Sigmoid colon (tissue), 7 donors: ENCODE results near the gene PTPN21. TPM values are rescaled to one million over a fixed set of nuclear protein-coding genes. Genes with fewer than 3 reads are reported as not detected.

Experiments
- DNase-seq: peaks from one replicate; pipeline ENCODE4 v3.0.0-alpha.2; 2019
- H3K27ac ChIP-seq, 4 donors: fragments of 200-600 bp; sonication (generic); one replicate each; pipeline ENCODE4 v1.5.1; 2016 to 2019; ENCODE audit warnings: mild to moderate bottlenecking in 1 of 4
- H3K27me3 ChIP-seq, 3 donors: fragments of 200-600 bp; sonication (generic); one replicate each; pipeline ENCODE4 v1.5.1; 2019; ENCODE audit warnings: mild to moderate bottlenecking in 1 of 3
- H3K36me3 ChIP-seq, 4 donors: fragments of 200-600 bp; sonication (generic); one replicate each; pipeline ENCODE4 v1.5.1; 2016 to 2019
- H3K4me1 ChIP-seq, 4 donors: fragments of 200-600 bp; sonication (generic); one replicate each; pipeline ENCODE4 v1.5.1; 2017 to 2019
- H3K4me3 ChIP-seq, 4 donors: fragments of 200-600 bp; sonication (generic); one replicate each; pipeline ENCODE4 v1.5.1; 2017 to 2019; ENCODE audit warnings: mild to moderate bottlenecking in 2 of 4, moderate library complexity in 1 of 4
- H3K9me3 ChIP-seq, 4 donors: fragments of 200-600 bp in 3 of 4; sonication (generic) in 3 of 4; one replicate each; pipeline versions ENCODE4 v1.5.1 to v1.6.1; 2013 to 2019
- CTCF ChIP-seq, 4 experiments: fragments of 450-650 bp in 3 of 4; fragments of 200-600 bp in 1 of 4; IDR thresholded peaks; one replicate each; pipeline ENCODE4 v1.5.1; 2016 to 2019; ENCODE audit warnings: antibody characterized with exemption in 4 of 4, mild to moderate bottlenecking in 3 of 4, moderate library complexity in 2 of 4
- EP300 ChIP-seq, 4 donors: sonication (generic); formaldehyde crosslinking; IDR thresholded peaks; one replicate each; pipeline ENCODE4 v1.6.1; 2017; ENCODE audit warnings: antibody characterized with exemption in 4 of 4
- POLR2A ChIP-seq, 2 donors: fragments of 450-650 bp; IDR thresholded peaks; one replicate each; pipeline ENCODE4 v1.6.1; 2016; ENCODE audit warnings: antibody characterized with exemption in 2 of 2, mild to moderate bottlenecking in 2 of 2, moderate library complexity in 2 of 2
- POLR2AphosphoS5 ChIP-seq, 4 donors: sonication (generic); formaldehyde crosslinking; IDR thresholded peaks; one replicate each; pipeline ENCODE4 v1.6.1; 2017; ENCODE audit warnings: antibody characterized with exemption in 4 of 4
- WGBS, 2 donors: extraction: QIAGEN DNeasy Blood & Tissue Kit; methylation state at CpG; one replicate each; pipeline ENCODE4 v1.1.7; 2013; 5-methylcytosine and 5-hydroxymethylcytosine counted together
- intact Hi-C: fragments of 100-400 bp; cut with DNase I; formaldehyde crosslinking; loops from one replicate; pipeline ENCODE4 v1.15.1; 2023
- polyA plus RNA-seq, 3 donors: library from polyadenylated mRNA; stranded (reverse); fragments of 200-250 nt; gene quantifications; one replicate each; pipeline ENCODE4 v1.2.3, GENCODE V29; 2013
- total RNA-seq, 4 donors: library from RNA; depleted of rRNA; stranded (reverse); fragments of >200 nt; gene quantifications; one replicate each; pipeline ENCODE4 v1.1.0, GENCODE V29; 2016
- donor health status: healthy with polysubstance abuse.
- donor health status: Bipolar disorder and iron deficiency.
- donor health status: healthy.

Gene PTPN21
- total and polyA plus RNA-seq, 7 donors, result 7.3 to 29.1 (median 13.7) TPM

GRCh38 chr14:88424573-88424972, 130.2 kb downstream of the PTPN21 start:
- Histone ChIP-seq H3K27me3 (no peaks in the 10 kb centered on the region), H3K27ac (no peak overlapping the region)
- intact Hi-C loops, result no loop called here

GRCh38 chr14:88422919-88423650, 131.7 kb downstream of the PTPN21 start:
- peaks cover 0 to 8% (median 2%) of the 10 kb centered on the region in 4 donors for H3K36me3 ChIP-seq
- H3K4me3 ChIP-seq, result no peak overlapping the region
- no peak for DNase-seq
- H3K27me3 ChIP-seq, result no peaks in the 10 kb centered on the region
- WGBS, 2 donors, result 79 to 87% methylated on average over 3 of the region's 3 CpGs
- H3K27ac ChIP-seq, result no peak overlapping the region
- intact Hi-C loops, result no loop called here
- peaks cover 0 to under 1% (median 0%) of the 10 kb centered on the region in 4 donors for H3K9me3 ChIP-seq
- TF ChIP-seq POLR2A (IDR thresholded peaks at IDR 0.05) (no peak), POLR2AphosphoS5 (IDR thresholded peaks at IDR 0.05) (no peak), CTCF (IDR thresholded peaks at IDR 0.05) (no peak), EP300 (IDR thresholded peaks at IDR 0.05) (no peak)
- peaks cover 0 to 12% (median 3%) of the 10 kb centered on the region in 4 donors for H3K4me1 ChIP-seq

More at GRCh38 chr14:88424573-88424972, 130.2 kb downstream of the PTPN21 start:
- no peaks in the 10 kb centered on the region for H3K9me3 ChIP-seq
- no peak for TF ChIP-seq POLR2A (IDR thresholded peaks at IDR 0.05)
- no peak for TF ChIP-seq POLR2AphosphoS5 (IDR thresholded peaks at IDR 0.05)
- TF ChIP-seq EP300 (IDR thresholded peaks at IDR 0.05), result no peak
- no peak for TF ChIP-seq CTCF (IDR thresholded peaks at IDR 0.05)
- H3K4me3 ChIP-seq, result no peak overlapping the region
- peaks cover 0 to 12% (median 3%) of the 10 kb centered on the region in 4 donors for H3K4me1 ChIP-seq
- peaks cover 0 to 4% (median 0%) of the 10 kb centered on the region in 4 donors for H3K36me3 ChIP-seq
- DNase-seq, result no peak

DNA sequence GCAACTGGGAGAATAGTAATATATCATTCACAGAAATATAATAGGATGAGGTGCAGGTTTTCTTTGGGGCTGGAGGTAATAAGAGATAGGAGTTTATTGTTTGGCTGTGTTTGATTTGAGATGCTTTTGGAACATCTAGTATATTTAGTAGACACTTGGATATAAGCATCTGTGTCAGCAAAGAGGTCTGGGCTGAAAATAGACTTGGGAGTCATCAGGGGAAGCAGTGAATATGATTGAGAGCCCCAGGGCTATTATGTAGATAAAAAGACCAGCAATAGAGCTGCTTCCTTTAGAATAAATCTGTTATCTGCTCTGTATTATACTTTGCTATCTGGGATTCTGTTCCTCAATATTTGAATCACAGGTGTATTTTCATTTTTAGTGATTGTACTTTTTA, 132.8 kb downstream of the PTPN21 start:
- Histone ChIP-seq H3K27ac (no peak overlapping the region), H3K27me3 (no peaks in the 10 kb centered on the region), H3K4me1 (peaks cover 0 to 12% (median 3%) of the 10 kb centered on the region in 4 donors), H3K4me3 (no peak overlapping the region), H3K9me3 (peaks cover 0 to 2% (median 0%) of the 10 kb centered on the region in 4 donors), H3K36me3 (peaks cover 0 to 18% (median 9%) of the 10 kb centered on the region in 4 donors)
- DNase-seq, result no peak
- TF ChIP-seq POLR2AphosphoS5 (IDR thresholded peaks at IDR 0.05), result no peak
- no peak for TF ChIP-seq EP300 (IDR thresholded peaks at IDR 0.05)
- no peak for TF ChIP-seq CTCF (IDR thresholded peaks at IDR 0.05)
- TF ChIP-seq POLR2A (IDR thresholded peaks at IDR 0.05), result no peak
- intact Hi-C loops, result no loop called here

- Histone ChIP-seq H3K36me3 (peaks cover 0 to 24% (median 12%) of the 10 kb centered on the region in 4 donors), H3K4me3 (no peak overlapping the region), H3K27ac (peak overlapping the region in 1 of 4 donors; percentile 48), H3K9me3 (peaks cover 0 to 2% (median 0%) of the 10 kb centered on the region in 4 donors), H3K27me3 (no peaks in the 10 kb centered on the region), H3K4me1 (peaks cover 0 to 12% (median 0%) of the 10 kb centered on the region in 4 donors)
- DNase-seq, result no peak
- TF ChIP-seq POLR2A (IDR thresholded peaks at IDR 0.05), result no peak
- peak; percentile 37 to 83 (median 70) for TF ChIP-seq POLR2AphosphoS5 (IDR thresholded peaks at IDR 0.05)
- 90 to 97% methylated on average over 4 of the region's 4 CpGs for WGBS, 2 donors
- intact Hi-C loops, result no loop called here
Measured at GRCh38 chr14:88421286-88421685, 133.5 kb downstream of the PTPN21 start.

DNA sequence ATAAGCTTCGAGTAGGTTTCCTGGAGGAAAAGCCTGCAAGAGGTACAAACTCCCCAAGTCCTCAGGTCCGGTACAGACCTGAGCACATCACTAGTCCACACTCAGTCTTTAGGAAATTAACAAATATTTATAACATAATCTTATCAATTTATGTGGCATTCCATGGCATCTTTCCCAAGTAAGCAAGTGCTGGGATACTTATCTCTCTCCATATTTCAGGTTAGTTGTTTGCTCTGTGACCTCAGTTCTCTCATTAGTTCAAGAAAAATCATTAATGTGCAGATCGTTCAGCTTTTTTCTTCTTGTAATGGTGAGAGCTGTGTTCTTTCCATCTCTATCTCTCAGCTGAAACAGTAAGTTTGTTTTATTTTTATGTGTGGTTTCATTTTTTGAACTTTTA, 134.6 kb downstream of the PTPN21 start:
- H3K9me3 ChIP-seq, result peaks cover 0 to 6% (median 4%) of the 10 kb centered on the region in 4 donors
- no peak for TF ChIP-seq POLR2A (IDR thresholded peaks at IDR 0.05)
- TF ChIP-seq POLR2AphosphoS5 (IDR thresholded peaks at IDR 0.05), result no peak
- no peaks in the 10 kb centered on the region for H3K27me3 ChIP-seq
- no peak for DNase-seq
- H3K27ac ChIP-seq, result no peak overlapping the region
- H3K4me1 ChIP-seq, result peaks cover 0 to 12% (median 0%) of the 10 kb centered on the region in 4 donors
- intact Hi-C loops, result no loop called here
- no peak overlapping the region for H3K4me3 ChIP-seq
- 95 to 96% methylated on average over 3 of the region's 3 CpGs for WGBS, 2 donors
- peaks cover 0 to 34% (median 15%) of the 10 kb centered on the region in 4 donors for H3K36me3 ChIP-seq
